Astrocyte of the spinal cord (primary cell): Measurements from ENCODE around the gene PPID.

ENCODE experiments used
- DNase-seq: peaks from one replicate; pipeline ENCODE4 v3.0.0; 2011; ENCODE audit warnings: low read depth, low spot score
- H3K4me3 ChIP-seq: 2 replicates; pipeline ENCODE4 v1.5.1; 2011; ENCODE audit warnings: low read depth, mild to moderate bottlenecking, low read length, moderate library complexity
- in situ Hi-C: cut with HindIII; loops from 2 replicates; pipeline ENCODE4 v1.10.0; 2017; ENCODE audit warnings: low sequenced_read_pairs
- TF ChIP-seq, protein P1 (sequence below): IDR thresholded peaks from 2 replicates; pipeline ENCODE4 v1.5.1; 2012; ENCODE audit warnings: low read depth, mild to moderate bottlenecking, low read length, inconsistent platforms

The PPID gene

GRCh38 chr4:158738866-158739265 lies 15.7 kb upstream of the PPID start:
- TF ChIP-seq, protein P1, sequence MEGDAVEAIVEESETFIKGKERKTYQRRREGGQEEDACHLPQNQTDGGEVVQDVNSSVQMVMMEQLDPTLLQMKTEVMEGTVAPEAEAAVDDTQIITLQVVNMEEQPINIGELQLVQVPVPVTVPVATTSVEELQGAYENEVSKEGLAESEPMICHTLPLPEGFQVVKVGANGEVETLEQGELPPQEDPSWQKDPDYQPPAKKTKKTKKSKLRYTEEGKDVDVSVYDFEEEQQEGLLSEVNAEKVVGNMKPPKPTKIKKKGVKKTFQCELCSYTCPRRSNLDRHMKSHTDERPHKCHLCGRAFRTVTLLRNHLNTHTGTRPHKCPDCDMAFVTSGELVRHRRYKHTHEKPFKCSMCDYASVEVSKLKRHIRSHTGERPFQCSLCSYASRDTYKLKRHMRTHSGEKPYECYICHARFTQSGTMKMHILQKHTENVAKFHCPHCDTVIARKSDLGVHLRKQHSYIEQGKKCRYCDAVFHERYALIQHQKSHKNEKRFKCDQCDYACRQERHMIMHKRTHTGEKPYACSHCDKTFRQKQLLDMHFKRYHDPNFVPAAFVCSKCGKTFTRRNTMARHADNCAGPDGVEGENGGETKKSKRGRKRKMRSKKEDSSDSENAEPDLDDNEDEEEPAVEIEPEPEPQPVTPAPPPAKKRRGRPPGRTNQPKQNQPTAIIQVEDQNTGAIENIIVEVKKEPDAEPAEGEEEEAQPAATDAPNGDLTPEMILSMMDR: no peak
- DNase-seq: no peak
- in situ Hi-C loops: no loop called here
- no peak overlapping the region for H3K4me3 ChIP-seq

DNA sequence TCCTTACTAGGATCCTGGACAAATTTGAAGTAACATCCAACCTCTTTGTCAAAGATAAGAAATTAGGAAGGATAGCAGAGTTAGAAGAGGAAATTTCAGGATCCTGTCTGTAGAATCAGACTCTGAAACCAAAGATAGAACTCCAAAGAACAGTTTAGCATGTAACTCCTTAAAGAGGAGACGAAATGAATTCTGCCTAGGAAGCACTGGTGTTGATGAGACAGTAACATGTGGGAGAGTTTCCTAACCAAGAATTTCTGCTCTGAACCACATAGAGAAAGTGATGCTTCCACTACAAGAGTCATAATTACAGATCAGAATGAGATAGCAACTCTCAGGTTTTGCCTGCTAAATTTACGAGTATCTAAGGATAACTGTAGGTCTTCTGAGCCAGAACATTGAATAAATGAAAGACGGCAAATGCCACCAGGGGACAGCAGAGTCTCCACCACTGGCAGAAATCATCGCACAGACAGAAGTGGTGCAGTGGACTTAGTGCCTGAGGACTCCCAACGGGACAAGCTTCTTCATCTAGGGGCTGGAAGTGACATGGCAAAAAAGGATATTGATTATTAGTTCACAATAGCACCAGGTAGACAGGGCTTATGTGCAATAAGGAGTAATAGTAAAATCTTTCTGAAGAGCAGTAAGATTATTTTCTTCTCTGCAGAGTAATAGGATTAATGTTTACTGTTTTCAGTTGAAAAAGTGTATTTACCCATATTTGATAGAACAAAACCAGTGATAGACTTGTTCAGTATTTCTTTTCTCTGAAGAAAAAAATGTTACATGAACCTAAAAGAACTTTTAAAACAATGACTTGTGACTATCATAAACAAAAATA lies 6.7 kb upstream of the PPID start:
- TF ChIP-seq, protein P1: peak; percentile 85
- peak; percentile 73 for DNase-seq
- in situ Hi-C loops: no loop called here
- H3K4me3 ChIP-seq: no peak overlapping the region

GRCh38 chr4:158728236-158728635 lies 5.0 kb upstream of the PPID start:
- H3K4me3 ChIP-seq: no peak overlapping the region
- DNase-seq: no peak
- TF ChIP-seq, protein P1: no peak
- in situ Hi-C loops: no loop called here

DNA sequence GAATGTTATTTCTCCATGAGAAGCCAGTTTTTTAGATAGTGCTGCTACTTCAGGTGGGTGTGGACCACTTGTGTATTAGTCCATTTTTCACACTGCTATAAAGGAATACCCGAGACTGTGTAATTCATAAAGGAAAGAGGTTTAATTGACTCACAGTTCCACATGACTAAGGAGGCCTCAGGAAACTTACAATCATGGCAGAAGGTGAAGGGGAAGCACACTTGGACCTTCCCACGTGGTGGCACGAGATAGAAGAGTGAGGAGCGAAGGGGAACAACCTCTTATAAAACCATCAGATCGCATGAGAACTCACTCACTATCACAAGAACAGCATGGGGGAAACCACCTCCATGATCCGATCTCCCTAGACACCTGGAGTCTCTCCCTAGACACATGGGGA lies 3.4 kb upstream of the PPID start:
- DNase-seq: no peak
- H3K4me3 ChIP-seq: no peak overlapping the region
- TF ChIP-seq, protein P1: no peak
- in situ Hi-C loops: no loop called here

- TF ChIP-seq, protein P1: no peak
- in situ Hi-C loops: no loop called here
- DNase-seq: no peak
- H3K4me3 ChIP-seq: no peak overlapping the region
Measured at GRCh38 chr4:158724637-158725036, 1.4 kb upstream of the PPID start.

- peak overlapping the region; percentile 61 for H3K4me3 ChIP-seq
- TF ChIP-seq, protein P1: no peak
- in situ Hi-C loops: no loop called here
- DNase-seq: peak; percentile 46
Measured at GRCh38 chr4:158722291-158722916, 792 bp downstream of the PPID start.
